HCT116 (cell line): ENCODE data around the gene TDRD9. TPM values are rescaled to one million over a fixed set of nuclear protein-coding genes. Genes with fewer than 3 reads are reported as not detected.

Source experiments
- ATAC-seq: fragments of 200-7000 bp; cut with Tn5 transposase; 2 replicates; pipeline ENCODE4 v1.9.1; 2020; ENCODE audit warnings: mild to moderate bottlenecking, moderate library complexity
- BruUV-seq: library from RNA; stranded (reverse); fragments of 400-500 nt; replicated peaks from 2 replicates; lab custom pipeline; 2021; lab: Mats Ljungman, UMichigan
- CTCF ChIA-PET: fragments of 300-600 bp; sonication (Branson Sonifier 250); formaldehyde crosslinking; loops from one replicate; lab custom pipeline; 2021; ENCODE audit warnings: antibody characterized with exemption; lab: Charles Lee
- POLR2A ChIA-PET: fragments of 300-600, 350-600 bp; sonication (Branson Sonifier 250); formaldehyde crosslinking; loops from one replicate; lab custom pipeline; 2021; ENCODE audit warnings: antibody characterized with exemption; lab: Charles Lee
- RAD21 ChIA-PET, 2 experiments: fragments of 300-600 bp; sonication (Branson Sonifier 250); formaldehyde crosslinking; loops; one replicate each; lab custom pipeline; 2023; ENCODE audit warnings: low total read pairs in 2 of 2; ENCODE audit not compliant: uncharacterized antibody in 2 of 2, unreplicated experiment in 2 of 2, low non-redundant PET in 1 of 2; lab: Charles Lee
- DNase-seq: peaks from one replicate; pipeline ENCODE4 v3.0.0-alpha.2; 2010; ENCODE audit warnings: low read depth, low spot score
- H2AFZ ChIP-seq: fragments of 200-600 bp; shearing (Covaris generic), sonication (generic); 2 replicates; pipeline ENCODE4 v1.6.1; 2017; ENCODE audit warnings: low read depth, mixed run types, mixed read lengths, antibody characterized with exemption, low read length; ENCODE audit not compliant: poor library complexity, severe bottlenecking
- H3K27ac ChIP-seq: 2 replicates; pipeline ENCODE4 v1.5.1; 2012; ENCODE audit warnings: low read depth, low read length
- H3K27me3 ChIP-seq: fragments of 200-600 bp; sonication (generic); 2 replicates; pipeline ENCODE4 v1.6.1; 2016; ENCODE audit warnings: mixed run types, low read length, mixed read lengths; ENCODE audit not compliant: insufficient read depth
- H3K36me3 ChIP-seq, 2 experiments: fragments of 200-500 bp in 1 of 2; fragments of 200-600 bp in 1 of 2; sonication (Bioruptor generic) in 1 of 2; sonication (generic) in 1 of 2; 2 replicates each; pipeline versions ENCODE4 v1.5.1 to v1.6.1; 2014 to 2016; ENCODE audit warnings: low read length in 2 of 2, inconsistent platforms in 1 of 2, mixed read lengths in 1 of 2, mixed run types in 1 of 2; ENCODE audit not compliant: insufficient read depth in 2 of 2, control insufficient read depth in 1 of 2
- H3K4me1 ChIP-seq, 2 experiments: fragments of 200-600 bp in 1 of 2; sonication (generic) in 1 of 2; 2 replicates each; pipeline versions ENCODE4 v1.5.1 to v1.6.1; 2012 to 2017; ENCODE audit warnings: low read length in 2 of 2, inconsistent platforms in 1 of 2, mild to moderate bottlenecking in 1 of 2, mixed read lengths in 1 of 2, mixed run types in 1 of 2, moderate library complexity in 1 of 2; ENCODE audit not compliant: insufficient read depth in 2 of 2, control insufficient read depth in 1 of 2
- H3K4me2 ChIP-seq: fragments of 200-600 bp; sonication (generic); 2 replicates; pipeline ENCODE4 v1.6.1; 2017; ENCODE audit warnings: mixed run types, low read length, mixed read lengths
- H3K4me3 ChIP-seq, 2 experiments: fragments of 200-600 bp in 1 of 2; sonication (generic) in 1 of 2; replicated peaks in 1 of 2; 2 replicates each; pipeline ENCODE4 v1.5.1; 2011 to 2016; ENCODE audit warnings: low read length in 2 of 2, control low read depth in 1 of 2, low read depth in 1 of 2, mild to moderate bottlenecking in 1 of 2, mixed read lengths in 1 of 2, mixed run types in 1 of 2
- H3K79me2 ChIP-seq: fragments of 200-600 bp; sonication (generic); 2 replicates; pipeline ENCODE4 v1.6.1; 2017; ENCODE audit warnings: mild to moderate bottlenecking, mixed run types, low read length, moderate library complexity, mixed read lengths; ENCODE audit not compliant: insufficient read depth
- H3K9ac ChIP-seq: fragments of 200-600 bp; sonication (generic); 2 replicates; pipeline ENCODE4 v1.6.1; 2016; ENCODE audit warnings: low read length, mixed read lengths
- H3K9me2 ChIP-seq: fragments of 200-600 bp; sonication (generic), shearing (Covaris generic); 2 replicates; pipeline ENCODE4 v1.6.1; 2017; ENCODE audit warnings: mixed run types, mild to moderate bottlenecking, moderate library complexity; ENCODE audit not compliant: insufficient read depth
- H3K9me3 ChIP-seq, 2 experiments: fragments of 200-500 bp in 1 of 2; fragments of 200-600 bp in 1 of 2; sonication (Bioruptor generic) in 1 of 2; sonication (generic) in 1 of 2; 2 replicates each; pipeline ENCODE4 v1.6.1; 2014 to 2017; ENCODE audit warnings: low read length in 2 of 2, mixed read lengths in 2 of 2, inconsistent platforms in 1 of 2, low read depth in 1 of 2, mild to moderate bottlenecking in 1 of 2, mixed run types in 1 of 2, moderate library complexity in 1 of 2; ENCODE audit not compliant: control insufficient read depth in 1 of 2, insufficient read depth in 1 of 2
- H4K20me1 ChIP-seq: fragments of 200-600 bp; sonication (generic), shearing (Covaris generic); 2 replicates; pipeline ENCODE4 v1.6.1; 2017; ENCODE audit warnings: mixed run types, mild to moderate bottlenecking, moderate library complexity; ENCODE audit not compliant: insufficient read depth
- ATF3 ChIP-seq: IDR thresholded peaks from 2 replicates; pipeline ENCODE4 v1.6.1; 2012
- CBX3 ChIP-seq: IDR thresholded peaks from 2 replicates; pipeline ENCODE4 v1.6.1; 2012; ENCODE audit warnings: low read depth
- CEBPB ChIP-seq: IDR thresholded peaks from 2 replicates; pipeline ENCODE4 v1.6.1; 2012; ENCODE audit warnings: low read depth
- CTCF ChIP-seq, 3 experiments: fragments of 200-600 bp in 1 of 3; sonication (generic) in 1 of 3; IDR thresholded peaks in 2 of 3; conservative IDR thresholded peaks in 1 of 3; 2 replicates each; pipeline ENCODE4 v1.5.1; 2012 to 2017; ENCODE audit warnings: low read depth in 2 of 3, low read length in 2 of 3, antibody characterized with exemption in 1 of 3, borderline replicate concordance in 1 of 3, control low read depth in 1 of 3, mild to moderate bottlenecking in 1 of 3, mixed read lengths in 1 of 3, mixed run types in 1 of 3, moderate library complexity in 1 of 3; ENCODE audit not compliant: insufficient read depth in 1 of 3
- EGR1 ChIP-seq: IDR thresholded peaks from 2 replicates; pipeline ENCODE4 v1.6.1; 2012; ENCODE audit warnings: low read depth
- ELF1 ChIP-seq: IDR thresholded peaks from 2 replicates; pipeline ENCODE4 v1.6.1; 2012; ENCODE audit warnings: low read depth, borderline replicate concordance
- EZH2 ChIP-seq: fragments of 200-600 bp; sonication (generic); IDR thresholded peaks from 2 replicates; pipeline ENCODE4 v1.6.1; 2017; ENCODE audit warnings: antibody characterized with exemption, mixed run types
- EZH2phosphoT487 ChIP-seq: fragments of 200-600 bp; IDR thresholded peaks from 2 replicates; pipeline ENCODE4 v1.6.1; 2018; ENCODE audit warnings: antibody characterized with exemption, borderline replicate concordance
- FOSL1 ChIP-seq: IDR thresholded peaks from 2 replicates; pipeline ENCODE4 v1.6.1; 2012; ENCODE audit warnings: low read depth
- MAX ChIP-seq: IDR thresholded peaks from 2 replicates; pipeline ENCODE4 v1.6.1; 2012
- POLR2A ChIP-seq: IDR thresholded peaks from 2 replicates; pipeline ENCODE4 v1.7.0; 2011; ENCODE audit warnings: borderline replicate concordance; ENCODE audit not compliant: insufficient read depth, insufficient read length; ENCODE audit errors: extremely low read depth
- POLR2AphosphoS5 ChIP-seq: IDR thresholded peaks from 2 replicates; pipeline ENCODE4 v1.6.1; 2011; ENCODE audit warnings: mild to moderate bottlenecking, low read depth, low read length, moderate library complexity
- RAD21 ChIP-seq: IDR thresholded peaks from 2 replicates; pipeline ENCODE4 v1.6.1; 2012; ENCODE audit warnings: low read depth, mild to moderate bottlenecking
- REST ChIP-seq: IDR thresholded peaks from 2 replicates; pipeline ENCODE4 v1.6.1; 2012; ENCODE audit warnings: low read depth
- SIN3A ChIP-seq: IDR thresholded peaks from 2 replicates; pipeline ENCODE4 v1.6.1; 2012; ENCODE audit warnings: low read depth
- SP1 ChIP-seq: IDR thresholded peaks from 2 replicates; pipeline ENCODE4 v1.6.1; 2012; ENCODE audit warnings: low read depth
- SRF ChIP-seq: IDR thresholded peaks from 2 replicates; pipeline ENCODE4 v1.6.1; 2012; ENCODE audit warnings: low read depth
- TCF7L2 ChIP-seq: IDR thresholded peaks from 2 replicates; pipeline ENCODE4 v1.7.0; 2011; ENCODE audit warnings: borderline replicate concordance, inconsistent platforms; ENCODE audit not compliant: insufficient read depth, insufficient read length; ENCODE audit errors: extremely low read depth
- YY1 ChIP-seq: IDR thresholded peaks from 2 replicates; pipeline ENCODE4 v1.6.1; 2011; ENCODE audit warnings: low read length, low read depth, moderate library complexity, mild to moderate bottlenecking; ENCODE audit not compliant: insufficient replicate concordance; ENCODE audit errors: extremely low read depth
- ZNF274 ChIP-seq: fragments of 200-500 bp; sonication (Bioruptor generic); IDR thresholded peaks from 2 replicates; pipeline ENCODE4 v1.6.1; 2014; ENCODE audit warnings: mild to moderate bottlenecking, low read depth, low read length, inconsistent platforms
- intact Hi-C: fragments of 100-400 bp; cut with micrococcal nuclease; formaldehyde crosslinking; loops from 2 replicates; pipeline ENCODE4 v1.10.0; 2022
- total RNA-seq: library from RNA; stranded (reverse); gene quantifications from one replicate; pipeline ENCODE4 v1.2.1, GENCODE V29; 2021; ENCODE audit not compliant: unreplicated experiment

The TDRD9 gene
- total RNA-seq, 1 experiment from 2014 or later: not detected

- H3K27ac ChIP-seq: no peak overlapping the region
- intact Hi-C loops: no loop called here
- H3K4me3 ChIP-seq: no peak overlapping the region
- DNase-seq: no peak
- ATAC-seq: no peak
- H3K9ac ChIP-seq: no peak overlapping the region
- no peaks in the 10 kb centered on the region for H3K36me3 ChIP-seq
- BruUV-seq: no TSS peak
- H3K4me1 ChIP-seq: no peaks in the 10 kb centered on the region
- H3K9me3 ChIP-seq: no peaks in the 10 kb centered on the region
- no peak overlapping the region for H2AFZ ChIP-seq
- CTCF ChIA-PET: interaction anchor here (0.6 to 1.6 kb wide), 3 partner anchors 9 to 923 kb away, joined by 3 read pairs; no protein-coding TSS in a partner anchor
- H3K4me2 ChIP-seq: no peak overlapping the region
- POLR2A ChIA-PET: no interaction called here
- H3K27me3 ChIP-seq: 0 out of 2 replicates have a peak, but pooled peaks cover 4% of the 10 kb centered on the region
- no peaks in the 10 kb centered on the region for H3K9me2 ChIP-seq
- no peaks in the 10 kb centered on the region for H4K20me1 ChIP-seq
- RAD21 ChIA-PET: no interaction called here
- H3K79me2 ChIP-seq: no peaks in the 10 kb centered on the region
- TF ChIP-seq CTCF (IDR thresholded peaks at IDR 0.05 in 2 of 3, conservative IDR thresholded peaks at IDR 0.05 in 1 of 3; ENCODE audit: borderline replicate concordance in 1 of 3, insufficient read depth in 1 of 3, low read depth in 2 of 3, low read length in 2 of 3): no peak
- TF ChIP-seq MAX: no peak
- no peak for TF ChIP-seq YY1
- TF ChIP-seq SRF: no peak
- TF ChIP-seq SIN3A: no peak
- TF ChIP-seq ATF3: no peak
- no peak for TF ChIP-seq REST
- TF ChIP-seq EZH2phosphoT487: no peak
- no peak for TF ChIP-seq POLR2A
- no peak for TF ChIP-seq ELF1
- TF ChIP-seq CEBPB: no peak
- TF ChIP-seq FOSL1: no peak
- TF ChIP-seq POLR2AphosphoS5: no peak
- no peak for TF ChIP-seq TCF7L2
- no peak for TF ChIP-seq SP1
- TF ChIP-seq CBX3: no peak
- TF ChIP-seq ZNF274: no peak
- no peak for TF ChIP-seq EZH2
- TF ChIP-seq EGR1: no peak
- TF ChIP-seq RAD21: no peak
Measured at GRCh38 chr14:104025534-104025933, 97.3 kb downstream of the TDRD9 start.
